Thyroid gland (tissue), 4 donors: ENCODE results near the gene LRRC7. TPM values are rescaled to one million over a fixed set of nuclear protein-coding genes. Genes with fewer than 3 reads are reported as not detected.

Experiments used
- DNase-seq, 2 donors: peaks; one replicate each; pipeline ENCODE4 v3.0.0-alpha.2; 2019
- H3K27ac ChIP-seq, 3 donors: fragments of 200-600 bp; sonication (generic); 1 replicate in 2 of 3; 2 replicates in 1 of 3; pipeline ENCODE4 v1.5.1; 2016 to 2019; ENCODE audit warnings: mild to moderate bottlenecking in 1 of 3, moderate library complexity in 1 of 3
- H3K27me3 ChIP-seq: fragments of 200-600 bp; sonication (generic); one replicate; pipeline ENCODE4 v1.5.1; 2019
- H3K36me3 ChIP-seq, 2 donors: fragments of 200-600 bp; sonication (generic); one replicate each; pipeline ENCODE4 v1.5.1; 2016 to 2019
- H3K4me1 ChIP-seq, 2 donors: fragments of 200-600 bp; sonication (generic); one replicate each; pipeline ENCODE4 v1.5.1; 2017 to 2019
- H3K4me3 ChIP-seq, 3 donors: fragments of 200-600 bp; sonication (generic); replicated peaks in 1 of 3; 1 replicate in 2 of 3; 2 replicates in 1 of 3; pipeline ENCODE4 v1.5.1; 2016; ENCODE audit warnings: mild to moderate bottlenecking in 1 of 3
- H3K9me3 ChIP-seq: fragments of 200-600 bp; sonication (generic); one replicate; pipeline ENCODE4 v1.5.1; 2017
- CTCF ChIP-seq, 6 experiments: fragments of 200-600 bp in 3 of 6; fragments of 450-650 bp in 3 of 6; sonication (generic) in 3 of 6; IDR thresholded peaks; one replicate each; pipeline ENCODE4 v1.5.1; 2016 to 2019; ENCODE audit warnings: antibody characterized with exemption in 6 of 6, mild to moderate bottlenecking in 2 of 6, inconsistent platforms in 1 of 6, moderate library complexity in 1 of 6
- POLR2A ChIP-seq, 2 donors: fragments of 450-650 bp; IDR thresholded peaks; one replicate each; pipeline ENCODE4 v1.6.1; 2017; ENCODE audit warnings: antibody characterized with exemption in 2 of 2, mild to moderate bottlenecking in 2 of 2, moderate library complexity in 1 of 2
- WGBS, 2 donors: methylation state at CpG; one replicate each; pipeline ENCODE4 v1.1.5; 2017; 5-methylcytosine and 5-hydroxymethylcytosine counted together
- intact Hi-C: fragments of 100-400 bp; cut with DNase I; formaldehyde crosslinking; loops from one replicate; pipeline ENCODE4 v1.15.1; 2023
- total RNA-seq, 4 donors: library from RNA; depleted of rRNA; stranded (reverse); fragments of >200 nt; gene quantifications; one replicate each; pipeline ENCODE4 v1.2.3, GENCODE V29; 2016

Gene LRRC7
- total RNA-seq, 4 donors from 2014 or later, result 7.9 to 31.7 (median 18.7) TPM

DNA sequence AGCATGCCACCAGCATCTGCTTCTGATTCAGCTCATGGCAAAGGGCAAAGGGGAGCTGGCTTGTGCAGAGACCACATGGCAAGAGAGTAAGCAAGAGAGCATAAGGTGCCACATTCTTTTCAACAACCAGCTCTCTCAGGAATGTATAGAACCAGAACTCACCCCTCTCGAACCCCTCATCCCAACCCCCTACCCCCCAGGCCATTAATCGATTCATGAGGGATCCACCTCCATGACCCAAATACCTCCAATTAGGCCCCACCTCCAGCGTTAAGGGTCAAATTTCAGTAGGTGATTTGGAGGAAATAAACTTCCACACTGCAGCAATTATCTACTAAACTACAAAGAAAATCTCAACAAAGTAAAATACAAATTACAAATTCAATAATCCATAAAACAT is 32.2 kb upstream of the LRRC7 start:
- Histone ChIP-seq H3K9me3 (no peaks in the 10 kb centered on the region), H3K4me3 (no peak overlapping the region), H3K36me3 (no peaks in the 10 kb centered on the region), H3K4me1 (no peaks in the 10 kb centered on the region), H3K27ac (no peak overlapping the region), H3K27me3 (no peaks in the 10 kb centered on the region)
- TF ChIP-seq CTCF (IDR thresholded peaks at IDR 0.05), result no peak
- TF ChIP-seq POLR2A (IDR thresholded peaks at IDR 0.05), result no peak
- WGBS, 2 donors, result 63 to 74% methylated on average over 3 of the region's 3 CpGs
- DNase-seq, result no peak
- intact Hi-C loops, result no loop called here

DNA sequence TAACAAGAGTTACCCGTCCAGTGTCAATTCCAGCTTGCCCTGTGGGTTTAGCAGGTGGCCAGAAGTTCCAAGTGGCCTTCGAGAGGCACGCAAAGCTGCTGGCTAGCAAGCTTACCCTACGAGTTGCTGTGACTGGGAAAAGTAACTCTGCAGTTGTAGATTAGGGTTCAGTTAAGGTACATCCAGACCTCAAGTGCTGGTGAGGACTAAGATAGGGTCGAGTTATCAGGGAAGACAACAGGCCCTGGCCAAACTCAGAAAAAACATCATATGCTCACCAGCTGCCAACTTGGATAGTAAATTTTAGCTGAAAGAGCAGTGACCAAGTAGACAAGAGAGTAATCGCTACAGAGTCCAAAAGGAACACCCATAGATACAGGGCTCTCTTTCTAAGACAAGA is 27.7 kb upstream of the LRRC7 start:
- Histone ChIP-seq H3K36me3 (no peaks in the 10 kb centered on the region), H3K4me1 (no peaks in the 10 kb centered on the region), H3K9me3 (no peaks in the 10 kb centered on the region), H3K27me3 (no peaks in the 10 kb centered on the region), H3K27ac (no peak overlapping the region), H3K4me3 (no peak overlapping the region)
- TF ChIP-seq CTCF (IDR thresholded peaks at IDR 0.05) (no peak), POLR2A (IDR thresholded peaks at IDR 0.05) (no peak)
- intact Hi-C loops, result no loop called here
- WGBS, 2 donors, result 75 to 85% methylated on average over 6 of the region's 6 CpGs
- no peak for DNase-seq

GRCh38 chr1:69551476-69552324 is 16.0 kb upstream of the LRRC7 start:
- no peak for DNase-seq
- no peaks in the 10 kb centered on the region for H3K36me3 ChIP-seq
- H3K4me3 ChIP-seq, result no peak overlapping the region
- H3K9me3 ChIP-seq, result no peaks in the 10 kb centered on the region
- TF ChIP-seq POLR2A (IDR thresholded peaks at IDR 0.05) (no peak), CTCF (IDR thresholded peaks at IDR 0.05) (no peak)
- intact Hi-C loops, result no loop called here
- H3K4me1 ChIP-seq, result no peaks in the 10 kb centered on the region
- 92% methylated on average over 8 of the region's 8 CpGs for WGBS, 2 donors
- no peak overlapping the region for H3K27ac ChIP-seq
- H3K27me3 ChIP-seq, result no peaks in the 10 kb centered on the region

- H3K27ac ChIP-seq, result no peak overlapping the region
- intact Hi-C loops, result no loop called here
- no peaks in the 10 kb centered on the region for H3K27me3 ChIP-seq
- no peaks in the 10 kb centered on the region for H3K36me3 ChIP-seq
- 88 to 94% methylated on average over 1 of the region's 1 CpG for WGBS, 2 donors
- no peaks in the 10 kb centered on the region for H3K4me1 ChIP-seq
- TF ChIP-seq POLR2A (IDR thresholded peaks at IDR 0.05) (no peak), CTCF (IDR thresholded peaks at IDR 0.05) (no peak)
- no peaks in the 10 kb centered on the region for H3K9me3 ChIP-seq
- H3K4me3 ChIP-seq, result no peak overlapping the region
- DNase-seq, result no peak
Measured at GRCh38 chr1:69553726-69554125, 14.0 kb upstream of the LRRC7 start.

DNA sequence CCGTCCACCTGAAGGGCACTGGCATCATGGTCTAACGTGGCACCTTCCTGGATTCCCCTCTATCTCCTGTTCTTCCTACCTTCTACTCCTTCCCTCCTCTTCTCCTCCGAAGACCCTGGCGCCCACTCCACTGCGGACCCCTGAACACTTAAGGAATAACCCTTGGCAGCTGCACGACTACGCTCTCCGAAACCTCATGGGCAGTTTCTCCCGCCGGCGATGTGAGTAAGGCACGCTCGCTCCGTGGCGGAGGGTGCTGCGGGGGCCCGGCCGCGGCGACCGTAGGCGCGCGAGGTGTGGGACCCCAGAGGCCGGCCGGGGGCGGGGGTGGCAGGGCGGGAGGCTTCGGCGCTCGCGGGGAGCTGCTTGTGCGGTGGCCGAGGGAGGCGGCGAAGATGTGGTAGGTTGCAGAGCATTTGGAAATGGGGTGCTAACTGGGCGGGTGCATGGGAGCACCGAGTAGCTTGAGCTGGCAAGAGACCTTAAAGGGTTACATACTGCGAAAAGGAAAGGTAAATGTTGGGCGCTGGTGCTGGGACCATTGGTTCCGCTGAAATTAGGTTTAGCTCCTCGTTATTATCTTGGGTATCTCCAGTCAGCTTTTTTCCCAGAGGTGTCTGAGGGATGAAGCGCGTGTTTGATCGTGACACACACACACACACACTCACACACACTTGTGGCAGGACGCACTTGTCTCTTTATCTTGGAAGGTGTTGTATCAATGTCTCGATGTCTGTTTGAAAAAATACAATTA is 876 bp downstream of the LRRC7 start:
- 1 to 2% methylated on average over 31 to 42 of the region's 47 CpGs for WGBS, 2 donors
- peak; percentile 13 to 16 for DNase-seq
- intact Hi-C loops, result no loop called here
- H3K36me3 ChIP-seq, result no peaks in the 10 kb centered on the region
- no peaks in the 10 kb centered on the region for H3K9me3 ChIP-seq
- peak overlapping the region; percentile 83 to 90 (median 84) for H3K27ac ChIP-seq
- TF ChIP-seq CTCF (IDR thresholded peaks at IDR 0.05) (no peak), POLR2A (IDR thresholded peaks at IDR 0.05) (no peak)
- H3K4me3 ChIP-seq, result peak overlapping the region; percentile 56 to 74 (median 71)
- no peaks in the 10 kb centered on the region for H3K27me3 ChIP-seq
- H3K4me1 ChIP-seq, result peaks cover 0 to 4% of the 10 kb centered on the region in 2 donors
